Epithelial cell of esophagus (primary cell): Measurements from ENCODE around the gene ORAI3.
A peak's percentile ranks its signal among the peaks of the same experiment; 100 is the strongest.

ENCODE experiments used
- DNase-seq: peaks from one replicate; pipeline ENCODE4 v3.0.0; 2010; ENCODE audit warnings: low read depth
- H3K4me3 ChIP-seq: 2 replicates; pipeline ENCODE4 v1.5.1; 2011; ENCODE audit warnings: mild to moderate bottlenecking, low read length, control low read depth
- CTCF ChIP-seq: IDR thresholded peaks from 2 replicates; pipeline ENCODE4 v1.5.1; 2011; ENCODE audit warnings: low read depth, mild to moderate bottlenecking, low read length, control low read depth, inconsistent platforms; ENCODE audit not compliant: insufficient read depth; ENCODE audit errors: missing control alignments

Gene ORAI3

GRCh38 chr16:30997725-30998711, 49.1 kb downstream of the ORAI3 start:
- no peak for TF ChIP-seq CTCF
- peak overlapping the region; percentile 57 for H3K4me3 ChIP-seq
- peak; percentile 90 for DNase-seq

GRCh38 chr16:30998852-30999761, 50.2 kb downstream of the ORAI3 start:
- TF ChIP-seq CTCF, result no peak
- DNase-seq, result no peak
- H3K4me3 ChIP-seq, result no peak overlapping the region

- no peak overlapping the region for H3K4me3 ChIP-seq
- peak; percentile 42 for DNase-seq
- no peak for TF ChIP-seq CTCF
Observed at GRCh38 chr16:31000671-31001382, 52.0 kb downstream of the ORAI3 start.

- no peak for TF ChIP-seq CTCF
- H3K4me3 ChIP-seq, result no peak overlapping the region
- DNase-seq, result no peak
Observed at GRCh38 chr16:31001507-31002249, 52.8 kb downstream of the ORAI3 start.

GRCh38 chr16:31002250-31002700, 53.4 kb downstream of the ORAI3 start:
- TF ChIP-seq CTCF, result no peak
- DNase-seq, result peak; percentile 86
- H3K4me3 ChIP-seq, result no peak overlapping the region
